ENCODE data around the gene RGS13.
A peak's percentile ranks its signal among the peaks of the same experiment; 100 is the strongest.
"Not testable (repeated sequence)": the region's sequence is repeated elsewhere in the genome, so short reads cannot be mapped to it uniquely, and the experiment has no call there.

Gene RGS13

DNA sequence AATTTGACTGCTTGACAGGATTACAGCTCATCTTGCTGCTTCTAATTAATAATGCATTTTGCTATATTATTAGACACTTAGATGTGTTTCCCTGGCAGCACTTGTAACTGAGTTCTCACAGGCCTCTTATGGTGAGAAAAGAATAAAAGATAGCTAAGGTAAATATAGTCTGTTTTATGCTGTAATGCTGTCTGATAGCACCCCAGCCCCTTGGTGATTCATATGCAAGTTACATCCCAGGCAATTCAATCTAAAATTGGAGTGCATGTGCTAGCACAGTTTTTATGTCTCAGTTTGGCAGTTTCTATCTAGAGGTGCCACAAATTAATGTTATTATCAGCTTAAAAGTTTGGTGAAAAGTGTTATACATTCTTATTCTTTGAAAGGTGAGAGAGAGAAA is 42.2 kb downstream of the RGS13 start:
- DNase-seq (ENCODE audit: low spot score): no peak

DNA sequence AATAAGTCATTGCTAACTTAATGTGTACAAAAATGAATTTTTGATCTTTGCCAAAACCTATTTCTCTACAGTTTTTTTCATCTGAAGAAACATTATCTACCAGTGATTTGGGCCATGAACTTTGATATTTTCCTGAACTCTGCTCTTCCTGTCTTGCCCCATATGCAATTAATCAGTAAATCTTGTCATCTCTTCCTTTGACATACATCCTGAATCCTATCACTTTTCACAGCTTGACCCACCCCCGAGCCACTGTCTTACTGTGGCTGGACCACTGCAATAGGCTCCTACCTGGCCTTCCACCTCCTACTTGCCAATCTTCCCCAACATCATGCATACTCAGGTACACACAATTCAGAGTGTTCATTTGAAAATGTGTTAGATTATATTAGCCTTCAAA is 46.4 kb downstream of the RGS13 start:
- DNase-seq (ENCODE audit: low spot score): no peak

DNA sequence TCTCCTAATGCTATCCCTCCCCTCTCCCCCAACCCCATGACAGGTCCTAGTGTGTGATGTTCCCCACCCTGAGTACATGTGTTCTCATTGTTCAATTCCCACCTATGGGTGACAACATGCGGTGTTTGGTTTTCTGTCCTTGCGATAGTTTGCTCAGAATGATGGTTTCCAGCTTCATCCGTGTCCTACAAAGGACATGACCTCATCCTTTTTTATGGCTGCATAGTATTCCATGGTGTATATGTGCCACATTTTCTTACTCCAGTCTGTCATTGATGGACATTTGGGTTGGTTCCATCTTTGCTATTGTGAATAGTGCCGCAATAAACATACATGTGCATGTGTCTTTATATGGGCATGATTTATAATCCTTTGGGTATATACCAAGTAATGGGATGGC is 47.1 kb downstream of the RGS13 start:
- DNase-seq (ENCODE audit: low spot score): not testable (repeated sequence)

DNA sequence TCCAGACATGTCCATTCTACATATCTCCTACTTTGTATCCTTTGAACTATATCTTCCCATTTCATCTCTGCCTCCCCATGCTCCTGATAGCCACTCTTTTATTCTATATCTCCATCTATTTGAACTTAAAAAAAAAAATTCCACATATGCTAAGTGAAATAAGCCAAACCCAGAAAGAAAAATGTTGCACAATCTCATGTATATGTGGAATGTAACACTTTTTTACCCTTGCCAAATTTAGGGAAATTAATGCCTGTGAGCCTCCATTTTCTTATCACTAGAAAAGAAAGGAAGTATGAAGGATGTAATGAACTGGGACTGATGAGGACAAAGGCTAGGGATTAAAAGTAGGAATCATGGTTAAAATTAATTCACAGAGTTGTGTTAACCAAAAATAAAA is 53.5 kb downstream of the RGS13 start:
- DNase-seq (ENCODE audit: low spot score): no peak

DNA sequence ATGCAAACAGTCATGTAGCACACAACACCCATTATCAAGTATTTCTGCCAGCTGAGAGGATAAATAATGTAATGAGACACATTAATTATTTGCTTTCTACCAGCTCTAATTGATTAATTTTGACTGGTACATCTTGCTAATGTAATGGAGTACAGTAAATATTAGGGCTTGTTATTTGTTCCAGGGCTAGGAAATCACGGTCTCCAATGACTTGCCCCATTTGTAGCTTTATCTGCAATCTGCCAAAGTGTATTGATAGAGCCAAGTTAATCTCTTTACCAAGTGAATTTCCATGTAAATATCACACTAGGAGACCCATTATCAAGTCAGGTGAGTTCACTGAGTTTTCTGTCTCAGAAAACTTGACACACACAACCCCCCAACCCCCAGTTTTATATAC is 55.1 kb downstream of the RGS13 start:
- DNase-seq (ENCODE audit: low spot score): no peak

DNA sequence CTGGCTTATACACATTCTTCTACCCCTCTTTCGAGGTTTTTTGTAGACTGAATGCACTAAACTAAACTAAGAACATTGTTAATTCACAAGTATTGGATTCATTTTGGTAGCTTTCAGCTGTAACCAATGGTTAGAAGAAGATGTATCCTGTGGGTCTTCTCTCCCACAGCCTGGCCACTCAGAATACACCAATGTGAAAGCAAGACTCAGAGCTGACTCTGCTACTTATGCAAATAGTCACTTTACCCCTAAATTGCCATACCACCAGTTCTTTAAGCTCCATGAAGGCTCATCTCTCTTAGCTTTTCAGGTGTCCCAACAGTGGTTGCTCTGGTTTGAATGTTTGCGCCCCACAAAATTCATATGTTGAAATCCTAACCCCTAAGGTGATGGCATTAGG is 60.1 kb downstream of the RGS13 start:
- DNase-seq (ENCODE audit: low spot score): no peak

DNA sequence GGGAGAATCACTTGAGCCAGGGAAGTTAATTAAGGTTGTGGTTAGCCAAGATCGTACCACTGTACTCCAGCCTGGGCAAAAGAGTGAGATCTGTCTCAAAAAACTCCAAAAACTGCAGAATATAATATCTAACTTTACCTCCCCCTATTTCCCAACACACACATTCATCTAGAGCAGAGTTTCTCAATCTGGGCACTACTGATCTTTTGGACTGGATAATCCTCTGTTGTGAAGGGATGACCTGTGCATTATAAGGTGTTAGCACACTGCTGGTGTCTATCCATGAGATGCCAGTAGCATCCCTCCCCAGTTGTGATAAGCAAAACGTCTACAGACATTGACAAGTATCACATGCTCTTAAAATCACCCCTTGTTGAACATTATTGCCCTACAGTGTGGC is 61.8 kb downstream of the RGS13 start:
- DNase-seq (ENCODE audit: low spot score): no peak

DNA sequence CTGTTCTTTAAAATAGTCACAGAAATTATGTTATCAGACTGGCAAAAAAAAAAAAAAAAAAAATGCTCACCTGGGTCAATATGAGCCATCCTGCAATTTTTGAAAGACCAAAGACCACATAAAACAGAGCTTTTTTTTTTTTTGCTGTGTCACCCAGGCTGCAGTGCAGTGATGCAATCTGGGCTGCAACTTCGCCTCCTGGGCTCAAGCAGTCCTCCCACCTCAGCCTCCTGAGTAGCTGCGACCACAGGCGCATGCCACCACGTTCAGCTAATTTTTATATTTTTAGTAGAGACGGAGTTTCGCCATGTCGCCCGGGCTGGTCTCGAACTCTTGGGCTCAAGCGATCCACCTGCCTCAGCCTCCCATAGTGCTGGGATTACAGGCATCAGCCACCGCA is 62.8 kb downstream of the RGS13 start:
- DNase-seq (ENCODE audit: low spot score): no peak

DNA sequence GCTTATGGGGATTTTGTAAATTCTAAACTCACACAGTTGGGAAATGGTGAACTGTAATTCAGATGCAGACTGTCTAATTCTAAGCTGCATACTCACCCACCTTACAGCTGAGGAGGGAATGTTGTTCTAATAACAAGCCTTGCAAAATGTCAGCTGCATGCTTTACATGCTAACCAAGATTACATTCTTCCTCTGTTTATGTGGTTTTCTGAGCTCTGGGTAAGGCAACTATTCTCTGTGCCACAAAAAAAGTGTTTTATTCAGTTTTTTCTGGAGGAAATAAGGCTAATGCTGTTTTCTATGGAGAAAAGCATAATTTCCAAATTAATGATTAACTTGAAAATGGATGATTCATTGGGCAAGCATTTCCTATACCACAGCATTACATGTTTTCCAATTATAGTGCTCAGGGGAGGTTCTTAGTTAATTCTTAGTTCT is 64.9 kb downstream of the RGS13 start:
- peak; percentile 51 for DNase-seq (ENCODE audit: low spot score)

DNA sequence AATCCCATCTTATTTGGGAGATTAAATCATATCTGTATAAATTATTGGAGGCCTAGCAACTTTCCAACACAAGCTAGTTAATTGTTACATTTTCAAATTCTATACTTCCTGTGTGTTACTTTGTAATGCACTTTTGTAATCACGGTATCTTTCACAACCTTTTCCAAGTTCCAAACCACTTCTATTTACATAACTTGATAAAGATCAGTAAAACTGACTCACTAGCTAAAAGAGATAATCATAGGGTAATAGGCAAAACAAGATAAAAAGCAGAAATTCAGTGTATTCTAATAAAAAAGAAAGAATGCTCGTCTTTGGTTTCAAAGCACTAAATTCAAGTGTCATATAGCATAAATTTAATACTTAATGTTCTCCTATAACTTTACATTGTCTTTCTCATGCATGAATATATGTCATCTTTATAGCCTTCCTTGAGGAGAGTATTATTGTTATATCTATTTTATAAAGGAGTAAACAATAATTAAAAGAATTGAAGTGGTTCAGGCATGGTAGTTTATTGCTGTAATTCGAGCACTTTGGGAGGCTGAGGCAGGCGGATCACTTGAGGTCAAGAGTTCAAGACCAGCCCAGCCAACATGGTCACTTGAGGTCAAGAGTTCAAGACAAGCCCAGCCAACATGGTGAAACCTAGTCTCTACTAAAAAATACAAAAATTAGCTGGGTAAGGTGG is 66.4 kb downstream of the RGS13 start:
- no peak for DNase-seq (ENCODE audit: low spot score)

DNA sequence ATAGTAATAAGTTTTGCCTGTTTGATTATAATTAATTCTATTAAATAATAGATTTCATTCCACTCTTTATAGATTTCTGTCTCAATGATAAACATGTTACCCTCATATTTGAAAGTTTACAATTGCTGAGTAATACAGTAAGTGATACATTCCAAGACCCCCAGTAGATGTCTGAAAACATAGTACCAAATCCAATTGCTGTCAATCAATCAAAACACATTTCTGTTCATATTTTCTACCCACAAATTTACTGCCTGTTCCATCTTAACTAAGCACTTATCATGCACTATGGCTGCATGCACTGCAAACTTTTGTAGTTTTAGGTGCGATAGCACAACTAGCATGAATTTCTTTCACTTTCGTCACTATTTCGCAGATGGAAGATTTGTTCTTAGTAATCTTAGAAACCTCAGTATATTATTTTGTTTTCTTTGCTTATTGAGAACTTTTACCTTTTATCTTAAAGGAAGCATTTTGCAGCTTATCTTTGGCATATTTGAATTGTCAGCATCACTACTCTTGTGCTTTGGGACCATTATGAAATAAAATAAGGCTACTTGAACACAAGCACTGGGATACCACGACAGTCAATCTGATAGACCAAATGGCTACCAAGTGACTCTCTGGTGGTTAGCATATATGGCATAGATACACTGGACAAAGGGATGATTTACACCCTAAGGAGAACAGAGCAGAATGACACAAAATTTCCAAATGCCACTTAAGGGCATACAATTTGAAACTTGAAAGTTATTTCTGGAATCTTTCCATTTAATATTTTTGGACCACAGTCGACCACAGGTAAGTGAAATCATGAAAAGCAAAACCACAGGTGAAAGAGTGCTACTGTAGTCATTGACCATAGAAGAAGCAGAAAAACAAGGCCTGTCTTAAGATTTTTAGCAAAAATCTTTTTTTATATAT is 67.6 kb downstream of the RGS13 start:
- DNase-seq (ENCODE audit: low spot score): no peak

DNA sequence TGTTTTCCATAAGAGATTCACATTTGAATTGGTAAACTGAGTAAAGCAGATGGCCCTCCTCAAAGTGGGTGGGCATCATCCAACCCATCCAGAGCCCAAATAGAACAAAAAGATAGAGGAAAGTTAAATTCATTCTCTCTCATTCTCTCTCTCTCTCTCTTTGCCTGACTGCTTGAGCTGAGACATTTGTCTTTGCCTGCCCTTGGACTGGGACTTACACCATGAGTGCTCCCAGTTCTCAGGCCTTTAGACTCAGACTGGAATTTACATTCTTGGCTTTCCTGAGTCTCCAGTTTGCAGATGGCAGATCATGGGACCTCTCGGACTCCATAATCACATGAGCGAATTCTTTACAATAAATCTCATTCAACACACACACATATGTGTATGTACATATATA is 69.6 kb downstream of the RGS13 start:
- DNase-seq (ENCODE audit: low spot score): no peak

DNA sequence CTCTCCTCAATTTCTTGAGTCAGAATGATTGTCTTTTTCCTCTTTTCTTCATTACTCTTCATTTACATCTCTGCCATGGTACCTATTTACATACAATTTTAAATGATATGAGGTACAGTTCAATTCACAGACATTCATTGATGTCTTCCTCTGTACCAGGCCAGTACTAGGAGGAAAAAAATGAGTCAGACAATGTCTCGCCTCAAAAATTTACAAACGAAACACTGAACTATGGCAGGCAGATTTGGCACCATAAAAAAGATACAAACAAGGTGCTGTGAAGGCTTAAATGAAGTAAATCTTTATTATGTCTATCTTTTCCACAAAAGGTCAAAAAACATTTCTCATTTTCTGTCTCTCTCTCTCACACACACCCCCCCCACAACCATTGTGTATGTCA is 71.0 kb downstream of the RGS13 start:
- DNase-seq (ENCODE audit: low spot score): no peak

DNA sequence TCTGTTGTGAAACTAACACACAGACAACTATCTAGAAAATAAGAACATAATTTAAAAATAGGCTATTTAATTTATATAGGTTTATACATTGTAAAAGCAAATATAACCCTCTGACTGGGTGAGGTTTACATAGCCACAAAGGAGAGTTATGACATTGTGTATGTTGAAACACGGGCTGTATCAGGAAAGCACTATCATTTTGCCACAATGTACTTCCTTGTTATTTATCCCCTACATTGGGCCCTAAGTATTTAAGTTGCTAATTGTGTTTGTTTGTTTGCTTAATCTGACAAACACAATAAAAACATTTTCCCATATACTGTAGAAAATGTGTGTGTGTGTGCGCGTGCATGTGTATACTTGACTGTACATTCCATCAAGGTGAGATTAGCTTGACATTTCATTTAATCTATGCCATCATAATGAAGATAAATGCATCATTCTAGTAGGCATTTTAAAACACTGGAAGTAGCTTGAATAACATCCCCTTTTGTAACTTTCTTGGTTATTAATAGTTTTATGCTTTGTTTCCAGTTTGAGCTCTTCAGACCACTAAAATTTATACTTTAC is 72.1 kb downstream of the RGS13 start:
- no peak for DNase-seq (ENCODE audit: low spot score)

DNA sequence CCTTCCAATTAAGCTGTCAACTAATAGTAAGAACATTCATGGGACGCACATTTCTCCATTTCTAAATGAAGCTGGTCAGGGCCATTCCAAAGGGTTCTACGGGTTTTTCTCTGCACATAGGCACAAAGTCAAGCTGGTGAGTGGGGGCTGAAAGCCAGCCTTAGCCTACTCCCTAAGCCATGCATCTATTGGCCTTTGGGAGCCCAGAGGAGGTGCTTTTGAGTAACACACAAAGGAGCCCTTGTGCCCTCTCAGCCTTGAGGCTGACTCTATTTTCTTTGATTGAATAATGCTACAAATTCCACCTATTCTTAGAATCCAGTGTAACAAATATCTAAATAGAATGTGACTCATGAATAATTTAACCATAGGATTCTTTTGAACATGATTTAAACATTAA is 73.6 kb downstream of the RGS13 start:
- no peak for DNase-seq (ENCODE audit: low spot score)
